ENCODE measurements around the gene C12orf75. TPM values are rescaled to one million over a fixed set of nuclear protein-coding genes. Genes with fewer than 3 reads are reported as not detected.

Gene C12orf75
- total RNA-seq, 1 donor from 2014 or later = 94.9 TPM

DNA sequence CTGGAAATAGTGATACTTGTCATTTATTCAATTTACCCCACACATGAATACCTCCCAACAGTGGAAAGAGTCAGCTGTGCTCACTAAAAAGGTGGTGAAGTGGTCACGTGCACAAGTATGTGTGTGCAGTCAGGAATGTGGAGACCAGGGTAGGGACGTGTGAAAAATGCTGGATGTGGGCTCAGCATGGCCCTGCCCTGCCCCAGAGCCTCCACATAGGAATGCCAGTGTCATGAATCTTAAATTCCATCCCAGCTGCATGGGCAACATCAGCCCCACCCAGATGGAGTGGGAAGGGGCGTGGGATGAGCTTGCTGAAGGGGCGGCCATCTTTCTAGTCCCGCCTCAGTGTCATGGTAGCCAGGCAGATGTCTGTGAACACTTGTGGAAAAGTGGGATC is 87.7 kb downstream of the C12orf75 start:
- peak; percentile 52 for DNase-seq (ENCODE audit: low spot score)

DNA sequence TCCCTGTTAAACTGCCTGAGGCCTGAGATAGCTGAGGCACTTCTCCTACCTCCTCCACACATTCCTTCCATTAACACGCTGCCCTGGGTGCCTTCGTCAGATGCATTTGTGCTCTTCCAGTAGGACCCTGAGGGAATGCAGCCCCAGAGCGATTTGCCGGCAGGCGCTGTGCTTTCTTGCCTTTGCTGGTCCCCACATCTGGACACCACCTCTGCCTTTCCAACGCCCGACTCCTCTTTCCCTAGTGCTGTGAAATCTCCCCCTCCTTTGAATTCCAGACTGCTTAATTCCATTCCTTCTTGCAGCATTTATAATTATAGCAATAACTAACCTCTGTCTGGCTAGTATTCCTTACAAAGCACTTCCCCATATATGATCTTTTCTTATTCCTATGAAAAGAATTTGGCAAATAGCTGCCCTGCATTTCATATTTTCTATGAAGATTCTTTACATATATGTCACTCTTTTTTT is 88.4 kb downstream of the C12orf75 start:
- peak; percentile 32 for DNase-seq (ENCODE audit: low spot score)

DNA sequence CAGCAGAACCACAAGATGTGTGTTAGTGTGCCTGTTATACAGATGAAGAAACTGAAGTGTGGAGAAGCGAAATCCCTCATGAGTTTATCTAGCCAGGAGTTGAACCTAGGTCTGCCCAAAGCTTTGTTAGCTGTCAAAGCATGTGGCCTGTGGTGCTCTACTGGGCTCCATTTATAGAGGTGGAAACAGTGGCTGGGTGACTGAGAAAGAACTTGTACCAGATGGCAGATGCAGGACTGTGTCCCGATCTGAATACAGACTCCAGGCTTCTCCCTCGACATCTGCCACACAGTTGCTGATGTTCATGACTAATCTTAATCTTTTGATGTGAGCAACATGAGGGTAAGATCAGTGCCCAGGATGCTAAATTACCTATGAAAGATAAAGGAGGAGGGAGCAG is 89.1 kb downstream of the C12orf75 start:
- DNase-seq (ENCODE audit: low spot score) = no peak

DNA sequence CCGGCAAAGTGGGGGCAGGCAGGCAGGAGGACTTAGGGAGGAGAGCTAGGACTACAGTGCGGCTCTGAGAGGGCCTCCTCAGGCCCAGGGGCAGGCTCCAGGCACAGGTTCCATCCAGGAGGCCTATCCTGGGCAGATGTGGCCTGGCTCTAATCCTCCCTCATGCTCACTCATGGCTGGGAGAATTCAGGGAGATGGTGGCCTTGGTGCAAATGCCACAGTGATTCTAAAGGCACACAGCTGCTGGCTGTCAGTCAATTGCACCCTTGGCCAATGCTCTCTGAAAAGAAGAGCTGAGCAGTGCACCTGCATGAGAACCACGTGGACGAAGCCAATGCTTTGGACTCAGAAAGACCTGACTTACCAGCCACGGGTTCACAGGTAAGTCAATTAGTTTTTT is 89.6 kb downstream of the C12orf75 start:
- no peak for DNase-seq (ENCODE audit: low spot score)

DNA sequence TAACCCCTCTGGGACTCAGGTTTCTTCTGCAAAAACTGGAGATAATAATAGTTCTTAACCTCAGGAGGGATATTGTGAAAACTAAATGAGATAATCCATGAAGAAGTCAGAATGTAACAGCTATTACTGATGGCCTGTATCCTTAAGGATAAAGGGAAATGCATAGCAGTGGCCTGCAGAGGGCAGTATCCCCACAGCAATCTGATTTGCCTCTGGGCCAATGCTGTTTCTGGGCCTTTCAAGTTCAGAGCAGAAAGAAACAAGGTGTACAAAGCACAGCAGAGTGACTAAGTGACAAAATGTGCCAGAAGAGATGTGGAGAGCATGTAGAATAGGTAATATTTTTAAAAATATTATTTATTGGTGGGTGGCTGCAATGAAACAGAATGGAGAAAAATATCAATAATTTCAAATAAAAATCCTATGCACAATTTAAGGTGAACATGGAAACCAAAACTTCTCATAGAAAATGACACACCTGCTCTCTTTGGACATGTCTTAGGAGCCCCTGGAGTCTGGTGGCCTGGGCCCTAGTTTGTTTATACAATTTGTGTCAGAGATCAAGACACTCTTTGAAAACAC is 90.3 kb downstream of the C12orf75 start:
- peak; percentile 82 for DNase-seq (ENCODE audit: low spot score)

Other genes starting within 250 kb of the C12orf75 start
- 20.0 TPM for gene ALDH1L2, start 246.2 kb upstream of the C12orf75 start, total RNA-seq (ENCODE audit: insufficient read depth, low replicate concordance)
- 174 TPM for gene WASHC4, start 223.0 kb upstream of the C12orf75 start, total RNA-seq (ENCODE audit: insufficient read depth, low replicate concordance)
- 42.6 TPM for gene APPL2, start 94.5 kb upstream of the C12orf75 start, total RNA-seq (ENCODE audit: insufficient read depth, low replicate concordance)

Measured in umbilical cord (tissue), 2 donors.